Bronchial epithelial cell (primary cell): ENCODE data around the gene CALY. TPM values are rescaled to one million over a fixed set of nuclear protein-coding genes. Genes with fewer than 3 reads are reported as not detected.

Source experiments
- DNase-seq: peaks from one replicate; pipeline ENCODE4 v3.0.0-alpha.2; 2010; ENCODE audit warnings: low read depth
- FAIRE-seq: peaks from 2 replicates; lab custom pipeline; 2011; peaks lifted over from hg19 to GRCh38; lab: Jason Lieb, UNC
- H3K27me3 ChIP-seq: 2 replicates; pipeline ENCODE4 v1.5.1; 2011; ENCODE audit warnings: low read length; ENCODE audit not compliant: control insufficient read depth, insufficient read depth
- H3K36me3 ChIP-seq: 2 replicates; pipeline ENCODE4 v1.5.1; 2011; ENCODE audit warnings: low read length; ENCODE audit not compliant: control insufficient read depth, insufficient read depth
- H3K4me3 ChIP-seq: 2 replicates; pipeline ENCODE4 v1.5.1; 2011; ENCODE audit warnings: mild to moderate bottlenecking, low read depth, low read length, control low read depth
- total RNA-seq: library from RNA; depleted of rRNA; stranded (reverse); fragments of >200 nt; gene quantifications from 2 replicates; pipeline ENCODE4 v1.2.1, GENCODE V29; 2014
- TF ChIP-seq, protein P1 (sequence below): IDR thresholded peaks from 2 replicates; pipeline ENCODE4 v1.5.1; 2011; ENCODE audit warnings: mild to moderate bottlenecking, moderate library complexity, low read length, control low read depth, inconsistent platforms; ENCODE audit not compliant: insufficient read depth, severe bottlenecking

The CALY gene
- total RNA-seq, 1 donor from 2014 or later, result not detected

DNA sequence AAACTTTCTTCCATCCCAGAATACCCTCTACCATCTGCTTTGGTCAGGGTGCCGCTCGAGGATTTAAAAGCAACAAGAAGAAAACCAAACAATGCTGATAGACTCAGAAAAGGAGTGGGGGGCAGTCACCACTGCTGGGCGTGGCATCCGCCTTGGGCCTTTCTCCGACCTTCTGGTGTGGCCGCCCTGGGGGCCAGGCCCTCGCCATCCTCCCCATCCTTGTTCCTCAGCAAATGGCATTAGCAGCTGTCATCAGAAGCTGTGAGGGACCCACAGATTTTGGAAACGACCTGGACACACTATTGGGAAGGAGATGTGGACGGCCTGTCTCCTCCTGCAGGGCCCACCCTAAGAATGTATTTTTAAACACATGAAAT lies 23.9 kb downstream of the CALY start:
- H3K4me3 ChIP-seq, result no peak overlapping the region
- no peak for FAIRE-seq
- H3K27me3 ChIP-seq, result no peaks in the 10 kb centered on the region
- TF ChIP-seq, protein P1, sequence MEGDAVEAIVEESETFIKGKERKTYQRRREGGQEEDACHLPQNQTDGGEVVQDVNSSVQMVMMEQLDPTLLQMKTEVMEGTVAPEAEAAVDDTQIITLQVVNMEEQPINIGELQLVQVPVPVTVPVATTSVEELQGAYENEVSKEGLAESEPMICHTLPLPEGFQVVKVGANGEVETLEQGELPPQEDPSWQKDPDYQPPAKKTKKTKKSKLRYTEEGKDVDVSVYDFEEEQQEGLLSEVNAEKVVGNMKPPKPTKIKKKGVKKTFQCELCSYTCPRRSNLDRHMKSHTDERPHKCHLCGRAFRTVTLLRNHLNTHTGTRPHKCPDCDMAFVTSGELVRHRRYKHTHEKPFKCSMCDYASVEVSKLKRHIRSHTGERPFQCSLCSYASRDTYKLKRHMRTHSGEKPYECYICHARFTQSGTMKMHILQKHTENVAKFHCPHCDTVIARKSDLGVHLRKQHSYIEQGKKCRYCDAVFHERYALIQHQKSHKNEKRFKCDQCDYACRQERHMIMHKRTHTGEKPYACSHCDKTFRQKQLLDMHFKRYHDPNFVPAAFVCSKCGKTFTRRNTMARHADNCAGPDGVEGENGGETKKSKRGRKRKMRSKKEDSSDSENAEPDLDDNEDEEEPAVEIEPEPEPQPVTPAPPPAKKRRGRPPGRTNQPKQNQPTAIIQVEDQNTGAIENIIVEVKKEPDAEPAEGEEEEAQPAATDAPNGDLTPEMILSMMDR, result no peak
- no peaks in the 10 kb centered on the region for H3K36me3 ChIP-seq
- no peak for DNase-seq

DNA sequence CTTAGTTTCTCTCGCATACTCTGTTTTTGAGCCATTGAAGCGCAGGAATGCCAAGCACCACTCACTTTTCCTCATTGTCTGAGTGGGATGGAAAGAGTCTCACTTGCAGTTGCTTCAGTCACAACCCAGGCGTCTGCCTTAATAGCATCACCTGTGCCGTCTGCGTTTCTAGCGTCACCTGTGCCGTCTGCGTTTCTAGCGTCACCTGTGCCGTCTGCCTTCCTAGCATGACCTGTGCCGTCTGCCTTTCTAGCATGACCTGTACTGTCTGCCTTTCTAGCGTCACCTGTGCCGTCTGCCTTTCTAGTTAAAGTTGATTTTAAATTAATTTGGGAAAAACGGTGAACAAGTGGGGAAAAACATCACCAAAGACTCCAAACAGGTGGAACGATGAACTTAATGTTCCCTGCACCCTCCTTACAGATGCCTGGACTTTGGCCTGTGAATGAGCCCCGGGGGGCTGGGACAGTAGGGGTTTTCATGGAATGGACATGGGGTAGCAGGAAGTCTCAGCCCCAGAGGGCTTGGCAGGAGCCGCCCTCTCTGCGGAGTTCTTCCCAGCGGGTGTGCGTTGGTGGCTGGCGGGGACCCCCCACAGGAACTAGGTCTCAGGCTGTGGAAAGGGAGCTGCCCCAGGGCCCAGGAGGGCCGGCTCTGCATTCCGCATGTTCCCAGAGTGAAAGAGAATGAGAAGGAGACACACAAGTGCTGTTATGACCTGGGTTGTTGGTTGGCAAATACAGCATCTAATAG lies 24.5 kb downstream of the CALY start:
- no peak overlapping the region for H3K4me3 ChIP-seq
- no peaks in the 10 kb centered on the region for H3K36me3 ChIP-seq
- TF ChIP-seq, protein P1, result no peak
- DNase-seq (no peak), FAIRE-seq (no peak)
- no peaks in the 10 kb centered on the region for H3K27me3 ChIP-seq

DNA sequence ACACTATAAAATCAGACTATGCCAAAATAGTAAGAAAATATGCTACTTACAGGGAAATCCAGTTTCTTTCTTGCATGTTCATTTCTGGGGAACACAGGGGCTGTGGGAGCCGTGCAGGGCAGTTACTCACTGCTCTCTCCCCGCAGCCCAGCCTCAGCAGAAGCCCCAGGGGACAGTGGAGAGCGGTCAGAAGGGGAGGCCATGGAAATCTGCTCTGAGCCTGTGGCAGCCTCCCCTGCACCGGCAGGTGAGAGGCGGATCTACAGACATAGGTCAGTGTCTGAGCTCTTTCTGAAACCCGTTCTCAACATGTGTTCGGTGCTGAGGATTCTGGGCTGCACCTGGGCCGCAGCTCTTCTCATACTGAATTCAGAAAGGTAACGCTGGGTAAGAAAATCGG lies 25.1 kb downstream of the CALY start:
- Histone ChIP-seq H3K36me3 (peaks cover 1% of the 10 kb centered on the region), H3K27me3 (no peaks in the 10 kb centered on the region), H3K4me3 (no peak overlapping the region)
- TF ChIP-seq, protein P1, result no peak
- DNase-seq (no peak), FAIRE-seq (no peak)

- Histone ChIP-seq H3K36me3 (peaks cover 1% of the 10 kb centered on the region), H3K4me3 (no peak overlapping the region), H3K27me3 (no peaks in the 10 kb centered on the region)
- DNase-seq, result no peak
- FAIRE-seq, result no peak
- TF ChIP-seq, protein P1, result no peak
Observed at GRCh38 chr10:133310789-133311188, 25.9 kb downstream of the CALY start.

DNA sequence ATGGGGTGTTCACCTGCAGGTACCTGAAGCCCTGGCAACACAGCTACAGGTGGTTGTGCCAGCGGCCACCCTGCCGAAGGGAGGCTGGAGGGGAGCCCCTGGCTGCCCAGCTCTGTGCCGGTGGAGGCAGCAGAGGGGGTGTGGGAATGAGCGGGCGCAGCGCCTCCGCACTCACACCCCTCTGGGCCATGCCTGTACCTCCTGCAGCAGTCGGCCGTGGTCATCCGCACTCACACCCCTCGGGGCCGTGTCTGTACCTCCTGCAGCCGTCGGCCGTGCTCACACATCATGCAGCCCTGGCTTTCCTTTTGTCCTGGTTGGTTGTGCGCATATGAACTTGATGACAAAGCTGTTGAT lies 26.3 kb downstream of the CALY start:
- H3K27me3 ChIP-seq, result no peaks in the 10 kb centered on the region
- no peak overlapping the region for H3K4me3 ChIP-seq
- DNase-seq, result no peak
- peaks cover 1% of the 10 kb centered on the region for H3K36me3 ChIP-seq
- no peak for FAIRE-seq
- TF ChIP-seq, protein P1, result no peak
